ENCODE results near the gene PIK3R3.

- no peak for TF ChIP-seq CTCF (IDR thresholded peaks at IDR 0.05; ENCODE audit: extremely low read depth in 1 of 2, insufficient read depth in 1 of 2, low read depth in 1 of 2, low read length in 2 of 2)
- TF ChIP-seq POLR2AphosphoS5 (IDR thresholded peaks at IDR 0.05; ENCODE audit: insufficient read depth, low read depth, low read length): no peak
- TF ChIP-seq EZH2 (IDR thresholded peaks at IDR 0.05; ENCODE audit: borderline replicate concordance, low read depth, low read length, severe bottlenecking): no peak
- no peak for TF ChIP-seq POLR2A (IDR thresholded peaks at IDR 0.05; ENCODE audit: low read depth, low read length)
- TF ChIP-seq JUN (IDR thresholded peaks at IDR 0.05; ENCODE audit: borderline replicate concordance, insufficient read depth, insufficient read length, low read depth): no peak
- no peak for TF ChIP-seq FOS (IDR thresholded peaks at IDR 0.05; ENCODE audit: borderline replicate concordance, insufficient read depth, low read length)
- no peak for TF ChIP-seq GATA2 (IDR thresholded peaks at IDR 0.05; ENCODE audit: insufficient read depth, insufficient read length, low read depth, low read length)
Observed at GRCh38 chr1:46068525-46068924, 63.9 kb downstream of the PIK3R3 start.
